ENCODE data around the gene RPS6KA4. TPM values are rescaled to one million over a fixed set of nuclear protein-coding genes. Genes with fewer than 3 reads are reported as not detected.

The RPS6KA4 gene
- total RNA-seq, 4 donors from 2014 or later, result 19.1 to 36.1 (median 26.0) TPM

GRCh38 chr11:64400102-64400501 lies 41.1 kb downstream of the RPS6KA4 start:
- Histone ChIP-seq H3K4me1 (peaks cover 0 to 9% (median 7%) of the 10 kb centered on the region in 4 donors), H3K4me3 (no peak overlapping the region), H3K27me3 (peaks cover 0 to 41% (median 0%) of the 10 kb centered on the region in 4 donors), H3K36me3 (no peaks in the 10 kb centered on the region), H3K27ac (replicated peaks in 1 of 4) (no peak overlapping the region), H3K9me3 (peaks cover 0 to 4% (median 0%) of the 10 kb centered on the region in 4 donors)
- TF ChIP-seq CTCF (IDR thresholded peaks at IDR 0.05) (no peak), EP300 (IDR thresholded peaks at IDR 0.05) (no peak), POLR2AphosphoS5 (IDR thresholded peaks at IDR 0.05) (no peak), POLR2A (IDR thresholded peaks at IDR 0.05; ENCODE audit: low read depth) (no peak)
- intact Hi-C loops (cut with DNase I), result no loop called here
- WGBS, result 58% methylated on average over 3 of the region's 6 CpGs
- no peak for DNase-seq (ENCODE audit: extremely low spot score)

GRCh38 chr11:64400667-64401066 lies 41.7 kb downstream of the RPS6KA4 start:
- intact Hi-C loops (cut with DNase I), result no loop called here
- no peaks in the 10 kb centered on the region for H3K36me3 ChIP-seq
- H3K9me3 ChIP-seq, result peaks cover 0 to 4% (median 0%) of the 10 kb centered on the region in 4 donors
- TF ChIP-seq EP300 (IDR thresholded peaks at IDR 0.05), result no peak
- TF ChIP-seq POLR2AphosphoS5 (IDR thresholded peaks at IDR 0.05), result no peak
- TF ChIP-seq POLR2A (IDR thresholded peaks at IDR 0.05; ENCODE audit: low read depth), result no peak
- no peak for TF ChIP-seq CTCF (IDR thresholded peaks at IDR 0.05)
- no peak overlapping the region for H3K27ac ChIP-seq (replicated peaks in 1 of 4)
- H3K4me3 ChIP-seq, result no peak overlapping the region
- no peak for DNase-seq (ENCODE audit: extremely low spot score)
- 63% methylated on average over 3 of the region's 3 CpGs for WGBS
- peaks cover 0 to 9% (median 7%) of the 10 kb centered on the region in 4 donors for H3K4me1 ChIP-seq
- H3K27me3 ChIP-seq, result peaks cover 0 to 43% (median 0%) of the 10 kb centered on the region in 4 donors

- Histone ChIP-seq H3K4me3 (no peak overlapping the region), H3K27me3 (peaks cover 0 to 32% (median 0%) of the 10 kb centered on the region in 4 donors), H3K9me3 (peaks cover 0 to 4% (median 0%) of the 10 kb centered on the region in 4 donors), H3K36me3 (no peaks in the 10 kb centered on the region), H3K4me1 (peaks cover 0 to 16% (median 9%) of the 10 kb centered on the region in 4 donors), H3K27ac (replicated peaks in 1 of 4) (no peak overlapping the region)
- intact Hi-C loops (cut with DNase I), result no loop called here
- no peak for DNase-seq (ENCODE audit: extremely low spot score)
- TF ChIP-seq EP300 (IDR thresholded peaks at IDR 0.05) (no peak), POLR2AphosphoS5 (IDR thresholded peaks at IDR 0.05) (no peak), CTCF (IDR thresholded peaks at IDR 0.05) (no peak), POLR2A (IDR thresholded peaks at IDR 0.05; ENCODE audit: low read depth) (no peak)
- WGBS, result 92% methylated on average over 7 of the region's 7 CpGs
Observed at GRCh38 chr11:64401775-64402174, 42.8 kb downstream of the RPS6KA4 start.

GRCh38 chr11:64403106-64403505 lies 44.1 kb downstream of the RPS6KA4 start:
- Histone ChIP-seq H3K4me3 (no peak overlapping the region), H3K9me3 (peaks cover 0 to 4% (median 0%) of the 10 kb centered on the region in 4 donors), H3K27ac (replicated peaks in 1 of 4) (no peak overlapping the region), H3K36me3 (no peaks in the 10 kb centered on the region), H3K4me1 (peaks cover 0 to 16% (median 9%) of the 10 kb centered on the region in 4 donors), H3K27me3 (peaks cover 0 to 22% (median 0%) of the 10 kb centered on the region in 4 donors)
- intact Hi-C loops (cut with DNase I), result no loop called here
- TF ChIP-seq CTCF (IDR thresholded peaks at IDR 0.05) (no peak), POLR2A (IDR thresholded peaks at IDR 0.05; ENCODE audit: low read depth) (no peak), POLR2AphosphoS5 (IDR thresholded peaks at IDR 0.05) (no peak), EP300 (IDR thresholded peaks at IDR 0.05) (no peak)
- no peak for DNase-seq (ENCODE audit: extremely low spot score)
- 86% methylated on average over 5 of the region's 5 CpGs for WGBS

Measured in esophagus muscularis mucosa (tissue), 4 donors.